Epithelial cell of proximal tubule (primary cell): ENCODE data around the gene RPS6KA3. TPM values are rescaled to one million over a fixed set of nuclear protein-coding genes. Genes with fewer than 3 reads are reported as not detected.

Experiments used
- DNase-seq: peaks from one replicate; pipeline ENCODE4 v3.0.0-alpha.2; 2011; ENCODE audit warnings: low read depth
- H3K4me3 ChIP-seq: 2 replicates; pipeline ENCODE4 v1.5.1; 2011; ENCODE audit warnings: low read depth, mild to moderate bottlenecking, low read length
- total RNA-seq: library from RNA; depleted of rRNA; stranded (reverse); fragments of >200 nt; gene quantifications from 2 replicates; pipeline ENCODE4 v1.2.3, GENCODE V29; 2015
- TF ChIP-seq, protein P1 (sequence below): conservative IDR thresholded peaks from 2 replicates; pipeline ENCODE4 v1.5.1; 2012; ENCODE audit warnings: low read depth, mild to moderate bottlenecking, low read length

The RPS6KA3 gene
- total RNA-seq, 1 donor from 2014 or later = 17.2 TPM

DNA sequence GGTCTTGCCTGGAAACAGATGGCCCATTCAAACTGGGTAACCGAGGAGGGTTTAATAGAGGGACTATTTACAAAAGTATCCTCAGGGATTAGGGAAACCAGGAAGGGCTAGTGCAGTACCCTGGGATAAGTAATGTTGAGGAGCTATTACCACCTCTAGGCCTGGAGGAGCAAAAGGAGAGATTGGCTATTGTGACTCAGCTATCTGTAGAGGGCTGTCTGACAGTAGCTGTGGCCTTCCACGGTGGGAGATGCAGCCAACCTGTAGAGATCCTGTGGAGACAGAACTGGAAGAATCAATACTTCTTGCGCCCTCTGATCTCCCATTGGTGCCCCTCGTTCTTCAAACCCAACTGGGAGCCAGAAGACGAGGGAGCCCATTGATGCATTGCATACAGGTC, 34.1 kb upstream of the RPS6KA3 start:
- DNase-seq = no peak
- TF ChIP-seq, protein P1, sequence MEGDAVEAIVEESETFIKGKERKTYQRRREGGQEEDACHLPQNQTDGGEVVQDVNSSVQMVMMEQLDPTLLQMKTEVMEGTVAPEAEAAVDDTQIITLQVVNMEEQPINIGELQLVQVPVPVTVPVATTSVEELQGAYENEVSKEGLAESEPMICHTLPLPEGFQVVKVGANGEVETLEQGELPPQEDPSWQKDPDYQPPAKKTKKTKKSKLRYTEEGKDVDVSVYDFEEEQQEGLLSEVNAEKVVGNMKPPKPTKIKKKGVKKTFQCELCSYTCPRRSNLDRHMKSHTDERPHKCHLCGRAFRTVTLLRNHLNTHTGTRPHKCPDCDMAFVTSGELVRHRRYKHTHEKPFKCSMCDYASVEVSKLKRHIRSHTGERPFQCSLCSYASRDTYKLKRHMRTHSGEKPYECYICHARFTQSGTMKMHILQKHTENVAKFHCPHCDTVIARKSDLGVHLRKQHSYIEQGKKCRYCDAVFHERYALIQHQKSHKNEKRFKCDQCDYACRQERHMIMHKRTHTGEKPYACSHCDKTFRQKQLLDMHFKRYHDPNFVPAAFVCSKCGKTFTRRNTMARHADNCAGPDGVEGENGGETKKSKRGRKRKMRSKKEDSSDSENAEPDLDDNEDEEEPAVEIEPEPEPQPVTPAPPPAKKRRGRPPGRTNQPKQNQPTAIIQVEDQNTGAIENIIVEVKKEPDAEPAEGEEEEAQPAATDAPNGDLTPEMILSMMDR = no peak
- no peak overlapping the region for H3K4me3 ChIP-seq

DNA sequence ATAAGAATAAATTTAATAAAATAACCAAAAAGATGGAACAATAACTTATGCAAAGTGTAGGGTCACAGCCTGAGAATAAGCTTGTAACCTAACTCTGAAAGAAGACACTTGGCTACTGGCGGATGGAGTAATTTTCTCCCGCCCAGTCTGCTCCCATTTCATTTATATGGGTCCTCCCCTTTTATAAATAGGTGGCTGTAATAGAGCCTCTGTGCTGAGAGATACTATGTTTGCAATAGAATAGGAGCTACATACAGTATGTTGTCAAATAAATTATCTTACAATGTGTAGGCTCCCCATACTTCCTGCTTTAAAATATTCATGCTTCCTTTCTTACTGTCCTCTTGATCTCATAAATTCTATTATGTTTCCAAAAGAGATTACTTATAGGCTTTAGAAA, 28.2 kb upstream of the RPS6KA3 start:
- TF ChIP-seq, protein P1 = no peak
- DNase-seq = no peak
- H3K4me3 ChIP-seq = no peak overlapping the region

DNA sequence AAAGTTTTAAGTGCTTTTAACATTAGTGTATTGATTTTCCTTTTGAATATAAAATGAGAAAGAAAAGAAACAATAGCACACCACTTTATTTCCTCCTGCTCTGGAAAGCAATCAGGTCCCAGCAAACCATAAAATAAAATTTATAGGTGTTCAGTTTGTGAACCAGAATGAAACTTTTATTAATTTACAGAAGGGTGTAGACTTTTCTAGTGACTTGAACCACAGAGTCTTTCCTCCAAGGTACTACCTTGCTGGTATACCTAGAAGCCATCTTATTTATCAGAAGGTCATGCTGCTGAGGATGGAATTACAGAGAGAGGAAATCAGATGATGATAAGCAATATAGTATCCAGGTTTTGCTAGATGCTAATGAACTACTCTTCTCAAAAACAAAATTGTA, 27.6 kb upstream of the RPS6KA3 start:
- no peak overlapping the region for H3K4me3 ChIP-seq
- TF ChIP-seq, protein P1 = no peak
- no peak for DNase-seq

DNA sequence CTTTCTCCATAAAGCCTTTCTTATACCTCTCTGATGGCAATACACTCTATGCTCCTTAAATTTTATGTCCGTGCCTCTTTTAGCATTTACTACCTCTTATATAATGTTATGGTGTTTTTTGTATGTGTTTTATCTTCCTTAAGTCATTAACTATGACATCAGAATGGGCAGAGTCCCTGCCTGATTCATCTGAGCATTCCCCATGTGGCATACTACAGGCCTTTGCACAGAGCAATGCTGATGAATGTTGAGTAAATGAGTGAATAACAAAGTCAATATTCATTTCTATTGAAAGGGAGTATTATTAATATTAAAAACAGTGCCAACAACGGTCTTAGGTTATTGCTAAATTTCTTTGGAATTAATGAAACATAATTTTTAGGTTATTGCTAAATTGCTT, 18.8 kb upstream of the RPS6KA3 start:
- DNase-seq = no peak
- no peak overlapping the region for H3K4me3 ChIP-seq
- TF ChIP-seq, protein P1 = no peak

DNA sequence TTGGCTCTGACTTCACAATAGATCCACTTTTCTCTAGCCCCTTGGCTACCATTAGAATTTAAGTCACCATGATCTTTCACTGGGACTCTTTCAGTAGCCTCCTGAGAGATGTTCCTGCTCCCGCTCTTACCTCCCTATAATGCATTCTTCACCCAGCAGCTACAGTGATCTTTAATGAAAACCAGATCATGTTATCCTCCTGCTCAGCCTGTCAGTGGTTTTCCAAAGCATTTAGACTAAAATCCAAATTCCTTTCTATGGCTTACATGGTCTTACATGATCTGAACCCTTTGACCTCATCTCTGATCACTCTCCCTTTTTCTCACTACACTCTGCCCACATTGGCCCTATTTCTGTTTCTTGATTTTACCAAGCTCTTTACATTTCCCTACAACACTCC, 18.3 kb upstream of the RPS6KA3 start:
- DNase-seq = no peak
- no peak overlapping the region for H3K4me3 ChIP-seq
- TF ChIP-seq, protein P1 = no peak

DNA sequence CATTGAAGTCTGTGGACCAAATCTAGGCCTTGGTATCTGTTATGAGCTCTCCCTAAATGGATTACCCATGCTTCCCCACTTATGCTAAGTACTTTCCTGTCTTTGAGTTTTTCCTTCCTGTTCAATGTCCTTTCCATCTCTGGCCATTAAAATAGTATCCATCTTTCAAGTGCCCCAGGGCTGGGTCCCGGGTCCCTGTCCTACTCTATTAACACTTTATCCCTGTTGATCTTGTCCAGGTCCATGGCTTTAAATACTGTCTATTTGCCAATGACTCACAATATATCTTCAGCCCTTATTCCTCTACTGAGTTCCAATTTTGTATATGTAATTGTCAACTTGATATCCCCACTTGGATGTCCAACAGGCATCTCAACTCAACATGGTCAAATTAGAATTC, 17.7 kb upstream of the RPS6KA3 start:
- TF ChIP-seq, protein P1 = no peak
- DNase-seq = no peak
- H3K4me3 ChIP-seq = no peak overlapping the region

DNA sequence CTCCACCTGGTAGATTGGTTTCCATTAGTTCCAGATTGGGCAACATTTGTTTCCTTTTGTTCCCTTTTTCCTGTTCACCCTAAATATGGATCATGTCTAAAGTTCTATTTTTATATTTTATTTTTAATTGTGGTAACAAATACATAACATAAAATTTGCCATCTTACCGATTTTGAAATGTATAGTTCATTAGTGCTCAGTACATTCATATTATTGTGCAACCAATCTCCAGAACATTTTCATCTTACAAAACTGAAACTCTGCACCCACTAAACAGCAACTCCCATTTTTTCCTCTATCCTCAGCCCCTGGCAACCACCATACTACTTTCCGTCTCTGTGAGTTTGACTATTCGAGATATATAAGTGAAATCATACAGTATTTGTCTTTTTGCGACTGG, 14.2 kb upstream of the RPS6KA3 start:
- no peak for DNase-seq
- TF ChIP-seq, protein P1 = no peak
- H3K4me3 ChIP-seq = no peak overlapping the region
